GM19452 (cell line): ENCODE data around the gene TPCN1.
A peak's percentile ranks its signal among the peaks of the same experiment; 100 is the strongest.

Experiments
- ATAC-seq: cut with Tn5 transposase; IDR thresholded peaks from one replicate; pipeline ENCODE4 v1.9.1; 2021; ENCODE audit not compliant: unreplicated experiment

Gene TPCN1

DNA sequence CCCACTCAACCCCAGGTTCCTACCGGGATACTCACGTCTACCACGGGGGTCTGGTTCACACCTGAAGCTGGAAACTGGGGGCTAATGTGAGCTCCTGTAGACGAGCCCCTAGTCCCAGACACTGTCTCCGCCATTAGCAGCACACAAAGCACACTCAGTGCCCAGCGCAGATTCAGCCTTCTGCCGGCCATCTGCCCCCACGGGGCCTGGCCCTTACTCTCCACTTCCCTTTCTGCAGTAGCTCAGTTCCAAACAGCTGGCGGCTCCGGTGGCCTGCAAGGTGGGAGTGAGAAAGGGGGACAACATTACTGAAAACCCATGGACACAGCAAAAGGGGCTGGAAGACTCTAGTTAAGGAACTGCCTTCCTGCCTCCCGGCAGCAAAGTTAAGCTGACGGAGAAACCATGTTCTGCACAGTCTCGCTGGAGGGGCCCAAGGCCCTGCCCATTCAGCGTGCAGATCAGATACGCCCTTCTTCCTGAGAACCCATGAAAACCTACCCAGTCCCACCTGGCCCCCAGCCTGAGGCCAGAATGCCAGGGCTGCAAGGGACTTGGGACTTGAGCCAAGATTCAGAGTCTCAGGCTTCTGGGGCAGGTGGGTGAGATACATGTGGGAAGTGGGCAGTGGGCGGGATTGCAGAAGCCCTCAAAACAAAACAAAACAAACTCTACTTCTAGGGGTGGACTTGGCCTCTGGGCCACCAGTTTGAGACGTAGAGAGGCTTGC is 111.6 kb downstream of the TPCN1 start:
- no peak for ATAC-seq

DNA sequence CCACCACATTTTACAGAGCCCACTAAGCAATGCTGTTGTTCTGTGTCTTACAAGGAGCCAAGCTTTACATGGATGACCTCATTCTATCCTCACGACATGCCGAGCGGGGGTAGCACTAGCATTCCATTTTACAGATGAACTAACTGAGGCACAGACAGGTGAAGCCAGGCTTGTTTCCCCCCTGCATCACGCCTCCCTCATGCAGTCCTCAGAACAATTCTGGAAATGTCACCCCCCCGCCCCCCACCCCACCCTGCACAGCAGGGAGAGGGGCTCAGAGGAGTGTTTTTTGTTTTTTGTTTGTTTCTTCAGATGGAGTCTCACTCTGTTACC is 112.1 kb downstream of the TPCN1 start:
- no peak for ATAC-seq

DNA sequence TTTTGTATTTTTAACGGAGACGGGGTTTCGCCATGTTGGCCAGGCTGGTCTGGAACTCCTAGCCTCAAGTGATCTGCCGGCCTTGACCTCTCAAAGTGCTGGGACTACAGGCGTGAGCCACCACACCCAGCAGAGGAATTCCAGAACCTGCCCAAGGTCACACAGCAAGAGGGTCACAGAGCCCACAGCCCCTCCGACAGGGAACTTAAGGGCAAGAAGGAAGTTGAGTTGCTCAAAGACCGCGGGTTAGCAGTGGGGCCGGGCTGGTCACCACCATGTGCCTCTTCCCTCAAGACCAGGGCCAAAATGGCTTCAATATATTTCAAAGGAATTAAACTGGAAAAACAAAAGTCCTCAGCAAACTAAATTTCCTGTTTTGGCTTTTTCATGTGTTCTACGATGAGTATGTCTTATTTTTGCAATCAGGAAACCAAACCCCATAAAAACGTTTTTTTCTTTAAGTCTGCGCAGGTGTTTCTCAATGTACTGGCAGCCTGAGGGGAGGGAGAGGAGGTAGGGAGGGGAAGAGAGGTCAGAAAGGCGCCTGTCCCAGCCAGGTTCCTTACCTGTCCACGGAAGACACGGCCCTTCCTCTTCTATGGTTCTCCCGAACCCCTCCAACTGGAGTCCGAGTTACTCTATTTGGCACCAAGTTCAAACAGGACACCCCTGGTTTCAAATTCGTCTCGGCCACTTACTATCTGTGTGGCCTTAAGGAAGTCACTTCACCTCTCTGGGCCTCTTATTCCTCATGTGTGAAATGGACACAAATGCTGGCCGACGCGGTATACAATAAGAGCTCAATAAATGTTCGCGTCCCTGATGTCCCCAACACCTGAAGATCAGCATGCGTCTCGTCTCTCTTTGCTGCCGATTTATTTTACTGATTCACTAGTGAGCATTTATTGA is 112.9 kb downstream of the TPCN1 start:
- no peak for ATAC-seq

DNA sequence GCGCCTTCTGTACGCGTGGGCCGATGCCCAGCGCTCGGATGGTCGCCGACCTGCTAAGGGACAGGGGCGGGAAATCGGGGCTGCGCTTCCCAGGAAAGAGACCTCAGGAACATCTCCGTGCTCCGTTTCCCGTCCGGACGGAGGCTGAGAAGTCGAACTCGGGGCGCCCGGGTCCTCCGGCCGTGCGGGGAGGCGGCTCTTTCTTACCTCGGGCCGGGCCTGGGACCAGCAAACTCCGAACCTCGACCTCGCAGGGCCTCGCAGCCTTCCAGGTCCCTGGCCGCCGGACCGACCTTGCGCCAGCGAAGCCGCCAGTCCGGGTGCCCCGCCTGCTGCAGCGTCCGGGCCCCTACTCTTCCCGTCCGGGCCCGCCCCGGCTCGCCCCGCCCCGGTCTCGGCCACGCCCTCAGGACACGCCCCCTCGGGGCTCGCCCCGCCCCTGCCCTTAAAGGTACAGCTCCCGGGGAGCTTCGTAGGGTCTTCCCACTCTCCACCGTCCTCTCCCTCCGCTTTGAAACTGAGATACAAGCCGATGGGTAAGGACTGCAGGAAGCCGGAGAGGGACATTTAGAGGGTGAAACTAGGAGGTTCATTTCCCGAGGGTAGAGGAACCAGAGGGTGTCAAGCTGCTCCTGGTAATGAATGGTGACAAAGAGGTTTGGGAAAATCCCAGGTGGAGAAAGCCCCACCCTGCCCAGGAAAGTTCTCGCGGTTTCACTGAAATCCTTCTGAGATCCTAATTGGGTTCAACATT is 113.7 kb downstream of the TPCN1 start, which contains the start of gene SLC8B1:
SLC8B1 (minus strand) TSS at position 324 of the 754 bp plus-strand sequence. CDS start 2,231 bp downstream, outside the sequence.
- ATAC-seq: peak; percentile 96

DNA sequence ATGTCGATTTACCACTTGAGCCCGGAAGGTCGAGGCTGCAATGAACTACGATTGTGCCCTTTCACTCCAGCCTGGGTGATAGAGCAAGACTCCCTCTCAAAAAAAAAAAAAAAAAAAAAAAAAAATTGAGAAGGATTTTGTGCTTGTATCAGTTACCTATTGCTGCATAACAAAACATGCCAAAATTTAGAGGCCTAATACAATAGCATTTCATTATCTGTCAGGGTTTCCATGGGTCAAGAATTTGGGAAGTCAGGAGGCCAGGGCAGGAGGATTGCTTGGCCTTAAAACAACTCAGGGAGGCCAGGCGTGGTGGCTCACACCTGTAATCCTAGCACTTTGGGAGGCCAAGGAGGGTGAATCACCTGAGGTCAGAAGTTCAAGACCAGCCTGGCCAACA is 118.3 kb downstream of the TPCN1 start:
- ATAC-seq: no peak

DNA sequence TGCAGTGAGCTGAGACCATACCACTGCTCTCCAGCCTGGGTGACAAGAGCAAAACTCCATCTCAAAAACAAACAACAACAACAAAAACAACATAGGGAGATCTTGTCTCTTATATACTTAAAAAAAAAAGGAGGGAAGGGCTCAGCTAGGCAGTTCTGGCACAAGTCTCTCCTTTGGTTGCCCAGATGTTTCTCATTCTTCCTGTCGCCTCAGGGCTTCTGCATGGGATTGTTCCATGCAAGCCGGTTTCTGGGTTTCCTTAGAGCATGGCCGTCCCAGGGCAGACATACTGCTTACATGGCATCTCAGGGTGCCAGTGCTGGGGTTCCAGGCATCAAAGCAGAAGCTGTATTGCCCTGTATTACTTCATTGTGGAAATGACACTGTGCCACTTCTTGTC is 118.8 kb downstream of the TPCN1 start:
- no peak for ATAC-seq

DNA sequence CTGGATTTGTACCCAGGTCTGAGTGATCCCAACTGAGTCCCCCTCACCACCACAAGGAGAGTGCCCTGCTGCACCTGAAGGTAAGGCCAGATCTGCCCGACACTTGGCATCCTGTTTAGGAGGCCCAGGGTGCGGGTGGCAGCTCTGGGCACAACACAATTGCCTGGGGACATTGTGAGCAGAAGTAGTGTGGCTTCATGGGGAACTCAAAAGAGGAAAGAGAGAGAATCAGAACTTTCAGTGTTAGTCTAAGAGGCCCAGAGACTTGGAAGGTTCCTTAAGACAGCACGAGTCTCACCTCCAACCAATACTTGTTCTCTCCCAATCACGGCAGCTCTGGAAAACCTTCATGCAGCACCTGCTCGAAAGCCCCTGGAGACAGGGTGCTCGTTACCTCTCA is 120.3 kb downstream of the TPCN1 start:
- ATAC-seq: no peak

DNA sequence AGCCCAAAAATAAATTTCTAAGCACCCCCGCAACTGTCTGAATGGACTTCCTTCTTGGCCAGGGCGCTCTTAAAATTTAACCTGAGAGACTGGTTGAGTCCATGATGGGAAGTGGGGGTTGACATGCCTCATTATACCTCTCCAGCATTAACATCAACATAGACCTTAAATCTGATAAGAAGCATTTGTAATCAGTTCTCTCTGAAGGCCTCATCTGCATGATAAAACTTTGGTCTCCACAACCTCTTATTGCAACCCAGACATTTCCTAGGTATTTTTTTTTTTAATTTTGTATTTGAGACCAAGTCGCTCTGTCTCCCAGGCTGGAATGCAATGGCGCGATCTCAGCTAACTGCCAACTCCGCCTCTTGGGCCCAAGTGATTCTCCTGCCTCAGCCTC is 124.1 kb downstream of the TPCN1 start:
- ATAC-seq: no peak

DNA sequence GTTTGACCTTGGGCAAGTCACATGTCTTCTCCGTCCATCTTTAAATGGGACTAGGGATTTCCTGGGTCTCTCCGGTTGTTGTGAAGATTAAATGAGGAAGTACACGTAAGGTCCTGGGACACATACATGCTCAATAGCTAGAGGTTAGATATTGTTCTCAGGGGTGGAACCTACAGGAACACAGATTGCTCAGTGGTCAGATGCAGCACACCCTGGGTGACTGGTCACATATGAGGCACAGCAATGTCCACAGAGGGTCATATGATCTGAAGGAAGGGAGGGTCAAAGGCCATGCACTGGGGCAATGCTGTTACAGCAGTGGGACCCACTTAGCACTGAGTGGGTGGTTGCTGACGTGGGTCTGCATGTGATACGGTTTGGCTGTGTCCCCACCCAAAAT is 125.1 kb downstream of the TPCN1 start:
- no peak for ATAC-seq

DNA sequence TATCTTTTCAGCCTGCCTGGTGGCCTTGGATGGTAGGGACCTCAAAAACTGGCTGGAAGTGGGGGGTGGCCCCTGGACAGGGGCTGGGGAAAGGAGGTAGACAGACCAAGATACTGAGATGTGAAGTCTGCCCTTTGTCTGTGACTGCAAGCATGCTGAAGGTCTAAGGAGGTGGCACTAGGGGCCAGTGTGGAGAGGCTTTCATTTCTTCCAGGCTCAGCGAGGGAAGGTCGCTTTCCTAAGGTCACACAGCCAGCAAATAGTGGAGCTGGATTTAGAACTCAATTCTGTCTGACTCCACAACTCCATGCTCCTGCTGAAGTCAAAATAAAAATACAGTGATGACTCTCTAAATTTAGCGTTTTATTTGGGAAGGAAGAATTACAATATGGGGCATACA is 125.8 kb downstream of the TPCN1 start:
- no peak for ATAC-seq

DNA sequence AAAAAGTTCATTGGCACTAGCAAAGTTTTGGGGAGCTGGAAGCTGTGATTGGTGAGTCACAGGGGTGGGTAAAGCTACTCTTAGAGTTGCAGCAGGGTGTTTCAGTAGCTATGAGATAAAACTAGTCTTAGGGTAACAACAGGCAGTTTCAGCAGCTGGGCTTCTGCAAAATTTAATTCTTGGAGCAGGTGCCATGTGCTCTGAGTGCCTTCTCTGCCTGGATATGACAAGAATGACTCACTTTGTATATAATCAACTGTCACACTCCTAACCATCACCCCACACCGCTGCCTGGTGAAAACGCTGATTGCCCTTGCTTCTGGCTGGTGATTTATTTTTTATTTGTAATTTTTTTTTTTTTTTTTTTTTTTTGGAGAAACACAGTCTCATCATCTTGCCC is 126.6 kb downstream of the TPCN1 start:
- ATAC-seq: no peak
